H9 (cell line): ENCODE results near the gene LPXN. TPM values are rescaled to one million over a fixed set of nuclear protein-coding genes. Genes with fewer than 3 reads are reported as not detected.

Experiments used
- DNase-seq: peaks from one replicate; pipeline ENCODE4 v3.0.0-alpha.2; 2017
- H2AFZ ChIP-seq: one replicate; pipeline ENCODE4 v1.6.1; 2013; ENCODE audit warnings: mild to moderate bottlenecking, low read length, control low read depth, moderate library complexity
- H2AK5ac ChIP-seq: 2 replicates; pipeline ENCODE4 v1.6.1; 2013; ENCODE audit warnings: low read length, control low read depth, mixed read lengths; ENCODE audit not compliant: insufficient read length
- H2BK120ac ChIP-seq: one replicate; pipeline ENCODE4 v1.6.1; 2013; ENCODE audit warnings: low read depth, mild to moderate bottlenecking, low read length, control low read depth, inconsistent platforms; ENCODE audit not compliant: poor library complexity, severe bottlenecking
- H2BK12ac ChIP-seq: 2 replicates; pipeline ENCODE4 v1.6.1; 2013; ENCODE audit warnings: low read length, control low read depth, mixed read lengths, low read depth; ENCODE audit not compliant: insufficient read length
- H2BK15ac ChIP-seq: 2 replicates; pipeline ENCODE4 v1.6.1; 2013; ENCODE audit warnings: low read depth, low read length, control low read depth
- H2BK20ac ChIP-seq: one replicate; pipeline ENCODE4 v1.6.1; 2013; ENCODE audit warnings: low read depth, mild to moderate bottlenecking, low read length, control low read depth, inconsistent platforms; ENCODE audit not compliant: poor library complexity, severe bottlenecking
- H2BK5ac ChIP-seq: 2 replicates; pipeline ENCODE4 v1.6.1; 2013; ENCODE audit warnings: low read length, control low read depth, mixed read lengths; ENCODE audit not compliant: insufficient read length
- H3K14ac ChIP-seq: 2 replicates; pipeline ENCODE4 v1.6.1; 2013; ENCODE audit warnings: low read length, control low read depth; ENCODE audit not compliant: insufficient read depth
- H3K18ac ChIP-seq: 2 replicates; pipeline ENCODE4 v1.6.1; 2013; ENCODE audit warnings: low read depth, mild to moderate bottlenecking, mixed read lengths, low read length, control low read depth; ENCODE audit not compliant: insufficient read length
- H3K23ac ChIP-seq: 2 replicates; pipeline ENCODE4 v1.6.1; 2013; ENCODE audit warnings: low read length, control low read depth, mixed read lengths, low read depth; ENCODE audit not compliant: insufficient read length
- H3K23me2 ChIP-seq: 2 replicates; pipeline ENCODE4 v1.6.1; 2013; ENCODE audit warnings: low read depth, mild to moderate bottlenecking, mixed read lengths, low read length, control low read depth; ENCODE audit not compliant: insufficient read length, poor library complexity, severe bottlenecking
- H3K27ac ChIP-seq: 2 replicates; pipeline ENCODE4 v1.5.1; 2013; ENCODE audit warnings: low read length, control low read depth, mixed read lengths, low read depth; ENCODE audit not compliant: insufficient read length
- H3K27me3 ChIP-seq: 2 replicates; pipeline ENCODE4 v1.6.1; 2013; ENCODE audit warnings: low read length, control low read depth, inconsistent platforms; ENCODE audit not compliant: insufficient read depth
- H3K4ac ChIP-seq: 2 replicates; pipeline ENCODE4 v1.6.1; 2013; ENCODE audit warnings: low read depth, mild to moderate bottlenecking, control low read depth, inconsistent platforms, low read length, moderate library complexity
- H3K4me1 ChIP-seq: 2 replicates; pipeline ENCODE4 v1.6.1; 2013; ENCODE audit warnings: low read length, control low read depth, inconsistent platforms; ENCODE audit not compliant: insufficient read depth
- H3K4me2 ChIP-seq: 2 replicates; pipeline ENCODE4 v1.6.1; 2013; ENCODE audit warnings: low read length, control low read depth, mixed read lengths; ENCODE audit not compliant: insufficient read length, insufficient read depth
- H3K56ac ChIP-seq: 2 replicates; pipeline ENCODE4 v1.6.1; 2013; ENCODE audit warnings: low read depth, mild to moderate bottlenecking, mixed read lengths, low read length, control low read depth; ENCODE audit not compliant: insufficient read length
- H3K79me1 ChIP-seq: 2 replicates; pipeline ENCODE4 v1.6.1; 2013; ENCODE audit warnings: low read depth, mild to moderate bottlenecking, moderate library complexity, low read length, control low read depth, inconsistent platforms; ENCODE audit not compliant: insufficient read depth, poor library complexity, severe bottlenecking
- H3K79me2 ChIP-seq: 2 replicates; pipeline ENCODE4 v1.6.1; 2013; ENCODE audit warnings: low read length, control low read depth, inconsistent platforms; ENCODE audit not compliant: insufficient read depth
- H3K9ac ChIP-seq: 2 replicates; pipeline ENCODE4 v1.6.1; 2013; ENCODE audit warnings: low read length, control low read depth, mixed read lengths; ENCODE audit not compliant: insufficient read length; ENCODE audit errors: extremely low read depth
- H3K9me3 ChIP-seq: one replicate; pipeline ENCODE4 v1.6.1; 2013; ENCODE audit warnings: low read depth, low read length, inconsistent platforms; ENCODE audit not compliant: control insufficient read depth
- H3T11ph ChIP-seq: one replicate; pipeline ENCODE4 v1.6.1; 2013; ENCODE audit warnings: mild to moderate bottlenecking, low read length, control low read depth, inconsistent platforms
- H4K20me1 ChIP-seq: one replicate; pipeline ENCODE4 v1.6.1; 2013; ENCODE audit not compliant: control insufficient read depth, insufficient read length, insufficient read depth
- H4K5ac ChIP-seq: 2 replicates; pipeline ENCODE4 v1.6.1; 2013; ENCODE audit warnings: low read depth, mild to moderate bottlenecking, mixed read lengths, low read length, control low read depth; ENCODE audit not compliant: insufficient read length
- H4K8ac ChIP-seq: replicated peaks from 2 replicates; pipeline ENCODE4 v1.6.1; 2013; ENCODE audit warnings: low read length, control low read depth, mixed read lengths, low read depth; ENCODE audit not compliant: insufficient read length
- H4K91ac ChIP-seq: 2 replicates; pipeline ENCODE4 v1.6.1; 2013; ENCODE audit warnings: low read depth, mild to moderate bottlenecking, moderate library complexity, mixed read lengths, low read length, control low read depth; ENCODE audit not compliant: insufficient read length
- H3K27ac Mint-ChIP-seq, 3 experiments: 2 replicates in 2 of 3; 3 replicates in 1 of 3; pipeline ENCODE4 v1.8.0; 2020 to 2021; ENCODE audit warnings: mixed read lengths in 3 of 3, mild to moderate bottlenecking in 1 of 3, moderate library complexity in 1 of 3
- H3K27me3 Mint-ChIP-seq: 2 replicates; pipeline ENCODE4 v1.8.0; 2021; ENCODE audit warnings: low read depth, mild to moderate bottlenecking, moderate library complexity, mixed read lengths
- H3K36me3 Mint-ChIP-seq, 3 experiments: 2 replicates in 2 of 3; 3 replicates in 1 of 3; pipeline ENCODE4 v1.8.0; 2020 to 2021; ENCODE audit warnings: low read depth in 3 of 3, mixed read lengths in 3 of 3; ENCODE audit not compliant: insufficient read depth in 1 of 3
- H3K4me1 Mint-ChIP-seq, 2 experiments: 2 replicates each; pipeline ENCODE4 v1.8.0; 2020; ENCODE audit warnings: mixed read lengths in 2 of 2
- H3K4me3 Mint-ChIP-seq, 2 experiments: 2 replicates in 1 of 2; 3 replicates in 1 of 2; pipeline ENCODE4 v1.8.0; 2020 to 2021; ENCODE audit warnings: mild to moderate bottlenecking in 2 of 2, mixed read lengths in 2 of 2, moderate library complexity in 1 of 2
- H3K9me3 Mint-ChIP-seq, 2 experiments: 2 replicates in 1 of 2; 3 replicates in 1 of 2; pipeline ENCODE4 v1.8.0; 2020; ENCODE audit warnings: mild to moderate bottlenecking in 2 of 2, mixed read lengths in 2 of 2, moderate library complexity in 1 of 2
- CTCF ChIP-seq: fragments of 200-600 bp; sonication (generic); conservative IDR thresholded peaks from 3 replicates; pipeline ENCODE4 v1.8.0; 2021; ENCODE audit warnings: antibody characterized with exemption, mild to moderate bottlenecking
- total RNA-seq: library from RNA; stranded (reverse); gene quantifications from 2 replicates; pipeline ENCODE4 v1.2.1, GENCODE V29; 2021

LPXN gene
- total RNA-seq, 1 experiment from 2014 or later = 1.4 TPM

GRCh38 chr11:58574881-58575280 lies 775 bp downstream of the LPXN start:
- Histone ChIP-seq H3K23ac (no peak overlapping the region), H2AFZ (no peak overlapping the region), H2BK15ac (no peak overlapping the region), H4K8ac (no peak overlapping the region), H2BK5ac (no peak overlapping the region), H3K79me1 (no peaks in the 10 kb centered on the region), H3K27me3 (no peaks in the 10 kb centered on the region), H3K4me1 (no peaks in the 10 kb centered on the region), H3K79me2 (no peaks in the 10 kb centered on the region; the same call in 1 of the 2 replicates), H3K56ac (no peak overlapping the region), H4K5ac (no peak overlapping the region), H4K20me1 (no peaks in the 10 kb centered on the region), H3K4me2 (no peak overlapping the region), H3K23me2 (peaks cover 4% of the 10 kb centered on the region), H3K9ac (no peak overlapping the region), H3K4ac (no peak overlapping the region), H2BK120ac (no peak overlapping the region), H3K27ac (no peak overlapping the region), H4K91ac (no peak overlapping the region), H2BK12ac (no peak overlapping the region), H3K18ac (no peak overlapping the region), H2AK5ac (no peak overlapping the region), H3T11ph (no peak overlapping the region), H3K9me3 (no peaks in the 10 kb centered on the region), H3K14ac (no peak overlapping the region), H2BK20ac (no peak overlapping the region)
- no peak for DNase-seq
- H3K27me3 Mint-ChIP-seq = no peaks in the 10 kb centered on the region; the same call in 1 of the 2 replicates
- H3K36me3 Mint-ChIP-seq = peaks cover 2 to 9% (median 5%) of the 10 kb centered on the region in 3 experiments; a peak in 6 of 7 replicates
- H3K4me3 Mint-ChIP-seq = no peak overlapping the region
- no peak for TF ChIP-seq CTCF
- peaks cover 9 to 12% of the 10 kb centered on the region in 2 experiments for H3K4me1 Mint-ChIP-seq
- no peaks in the 10 kb centered on the region; a peak in 2 of 5 replicates for H3K9me3 Mint-ChIP-seq
- no peak overlapping the region for H3K27ac Mint-ChIP-seq
